ENCODE data around the gene HTR1D. TPM values are rescaled to one million over a fixed set of nuclear protein-coding genes. Genes with fewer than 3 reads are reported as not detected.

Gene HTR1D
- total and polyA plus RNA-seq, 4 donors: 0.05 TPM; not detected in 3

GRCh38 chr1:23242414-23242813 is 25.1 kb upstream of the HTR1D start:
- Histone ChIP-seq H3K4me3 (ENCODE audit: low read depth in 1 of 3, low read length in 3 of 3) (no peak overlapping the region), H3K4me1 (ENCODE audit: control insufficient read depth in 4 of 4, insufficient read depth in 4 of 4, low read length in 3 of 4) (no peaks in the 10 kb centered on the region), H3K9me3 (ENCODE audit: control insufficient read depth in 4 of 4, low read length in 3 of 4) (no peaks in the 10 kb centered on the region), H3K36me3 (ENCODE audit: control insufficient read depth in 4 of 4, insufficient read depth in 3 of 4, low read depth in 1 of 4, low read length in 3 of 4) (no peaks in the 10 kb centered on the region), H3K27me3 (ENCODE audit: control insufficient read depth in 4 of 4, insufficient read depth in 4 of 4, low read length in 3 of 4) (no peaks in the 10 kb centered on the region), H3K9ac (ENCODE audit: low read depth in 1 of 2, low read length in 2 of 2) (no peak overlapping the region), H3K27ac (ENCODE audit: low read depth in 1 of 2, low read length in 2 of 2) (no peak overlapping the region)
- DNase-seq (ENCODE audit: low spot score): no peak
- TF ChIP-seq FOXA1 (IDR thresholded peaks at IDR 0.05): no peak
- TF ChIP-seq GABPA (IDR thresholded peaks at IDR 0.05 in 1 of 2, conservative IDR thresholded peaks at IDR 0.05 in 1 of 2): no peak
- TF ChIP-seq ZBTB33 (IDR thresholded peaks at IDR 0.05): no peak
- TF ChIP-seq JUND (IDR thresholded peaks at IDR 0.05): no peak
- TF ChIP-seq YY1 (IDR thresholded peaks at IDR 0.05): no peak
- no peak for TF ChIP-seq TAF1 (conservative IDR thresholded peaks at IDR 0.05)
- TF ChIP-seq REST (IDR thresholded peaks at IDR 0.05): no peak
- TF ChIP-seq, protein P1, sequence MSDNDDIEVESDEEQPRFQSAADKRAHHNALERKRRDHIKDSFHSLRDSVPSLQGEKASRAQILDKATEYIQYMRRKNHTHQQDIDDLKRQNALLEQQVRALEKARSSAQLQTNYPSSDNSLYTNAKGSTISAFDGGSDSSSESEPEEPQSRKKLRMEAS (IDR thresholded peaks at IDR 0.05): no peak
- TF ChIP-seq NR2F2 (IDR thresholded peaks at IDR 0.05): no peak
- no peak for TF ChIP-seq RXRA (IDR thresholded peaks at IDR 0.05)
- TF ChIP-seq, protein P2, sequence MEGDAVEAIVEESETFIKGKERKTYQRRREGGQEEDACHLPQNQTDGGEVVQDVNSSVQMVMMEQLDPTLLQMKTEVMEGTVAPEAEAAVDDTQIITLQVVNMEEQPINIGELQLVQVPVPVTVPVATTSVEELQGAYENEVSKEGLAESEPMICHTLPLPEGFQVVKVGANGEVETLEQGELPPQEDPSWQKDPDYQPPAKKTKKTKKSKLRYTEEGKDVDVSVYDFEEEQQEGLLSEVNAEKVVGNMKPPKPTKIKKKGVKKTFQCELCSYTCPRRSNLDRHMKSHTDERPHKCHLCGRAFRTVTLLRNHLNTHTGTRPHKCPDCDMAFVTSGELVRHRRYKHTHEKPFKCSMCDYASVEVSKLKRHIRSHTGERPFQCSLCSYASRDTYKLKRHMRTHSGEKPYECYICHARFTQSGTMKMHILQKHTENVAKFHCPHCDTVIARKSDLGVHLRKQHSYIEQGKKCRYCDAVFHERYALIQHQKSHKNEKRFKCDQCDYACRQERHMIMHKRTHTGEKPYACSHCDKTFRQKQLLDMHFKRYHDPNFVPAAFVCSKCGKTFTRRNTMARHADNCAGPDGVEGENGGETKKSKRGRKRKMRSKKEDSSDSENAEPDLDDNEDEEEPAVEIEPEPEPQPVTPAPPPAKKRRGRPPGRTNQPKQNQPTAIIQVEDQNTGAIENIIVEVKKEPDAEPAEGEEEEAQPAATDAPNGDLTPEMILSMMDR (IDR thresholded peaks at IDR 0.05; ENCODE audit: low read depth, low read length, missing input control): no peak
- TF ChIP-seq HNF4A (conservative IDR thresholded peaks at IDR 0.05): no peak
- TF ChIP-seq, protein P3, sequence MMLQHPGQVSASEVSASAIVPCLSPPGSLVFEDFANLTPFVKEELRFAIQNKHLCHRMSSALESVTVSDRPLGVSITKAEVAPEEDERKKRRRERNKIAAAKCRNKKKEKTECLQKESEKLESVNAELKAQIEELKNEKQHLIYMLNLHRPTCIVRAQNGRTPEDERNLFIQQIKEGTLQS (IDR thresholded peaks at IDR 0.05): no peak
- TF ChIP-seq FOXA2 (IDR thresholded peaks at IDR 0.05): no peak
- TF ChIP-seq EGR1 (IDR thresholded peaks at IDR 0.05; ENCODE audit: low read depth in 2 of 2): no peak
- no peak for TF ChIP-seq RAD21 (IDR thresholded peaks at IDR 0.05)
- whole genome bisulfite sequencing: 89% methylated on average over 7 of the region's 7 CpGs
